AG20443 (cell line): ENCODE results near the gene CTSS.
A peak's percentile ranks its signal among the peaks of the same experiment; 100 is the strongest.
"Not testable (repeated sequence)": the region's sequence is repeated elsewhere in the genome, so short reads cannot be mapped to it uniquely, and the experiment has no call there.

Experiments used
- DNase-seq: peaks from one replicate; pipeline ENCODE4 v3.0.0; 2012; ENCODE audit warnings: low spot score, mixed read lengths

CTSS gene

DNA sequence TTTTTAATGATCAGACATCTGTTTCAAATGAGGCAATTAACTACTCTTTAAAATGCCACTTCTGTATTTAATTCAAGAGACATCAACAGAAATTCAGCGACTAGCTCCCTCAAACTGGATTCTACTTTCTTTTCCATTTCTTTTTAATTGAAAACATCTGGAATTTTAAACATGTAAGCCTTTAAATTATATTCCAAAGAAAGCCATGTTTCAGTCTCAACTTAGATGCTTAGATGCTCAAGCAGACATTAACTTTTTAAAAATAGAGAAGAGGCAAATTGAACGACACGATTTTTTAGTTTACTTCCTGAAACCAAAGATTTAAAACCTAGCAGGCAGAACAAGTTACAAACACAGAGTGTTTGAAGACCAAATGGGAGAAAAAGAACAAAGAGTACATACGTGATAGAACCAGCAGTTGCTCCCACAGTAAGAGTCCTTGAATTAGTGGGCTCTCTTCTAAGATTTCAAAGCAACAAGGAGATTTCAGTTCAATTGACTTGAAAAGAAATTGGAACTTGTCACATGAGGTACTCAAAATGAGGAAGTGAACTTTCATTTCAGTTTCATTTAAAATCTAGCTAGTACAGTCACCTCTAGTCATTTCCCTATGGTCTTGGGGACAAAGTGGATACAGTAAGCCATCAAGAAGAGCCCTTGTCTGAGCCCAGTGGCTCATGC lies at the start of gene CTSS:
TSS of gene CTSS (minus strand) at position 483 of the 681 bp plus-strand sequence. CDS start 1,015 bp downstream, outside the sequence.
- no peak for DNase-seq

DNA sequence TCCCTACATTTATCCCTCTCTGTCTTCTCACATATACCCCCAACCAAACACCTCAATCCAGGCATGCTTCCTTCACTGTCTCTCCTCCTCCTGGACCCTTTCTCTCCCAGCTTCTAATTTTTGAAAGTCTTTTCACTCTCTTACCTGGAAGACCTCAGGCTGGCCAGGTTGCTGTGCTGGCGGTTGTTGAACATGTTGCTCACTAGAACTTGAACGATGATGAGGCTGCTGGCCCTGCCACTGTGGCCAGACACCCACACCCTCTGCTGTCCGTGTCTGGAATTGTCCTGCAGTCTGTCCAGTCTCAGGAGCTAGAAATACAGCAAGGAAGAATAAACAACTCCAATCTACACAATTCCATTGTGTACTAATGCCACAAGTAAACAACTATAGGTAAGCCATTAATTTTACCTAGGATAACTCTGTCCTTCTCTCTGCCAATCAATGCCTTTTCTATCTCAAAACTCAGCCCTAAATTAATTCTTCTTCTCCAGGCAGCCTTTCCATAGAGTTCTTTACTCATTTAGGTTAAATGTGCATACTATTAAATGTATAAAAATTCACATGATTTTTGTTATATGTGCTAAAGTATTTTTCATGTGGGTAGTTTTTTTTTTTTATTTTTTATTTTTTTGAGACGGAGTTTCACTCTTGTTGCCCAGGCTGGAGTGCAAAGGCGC lies 47.6 kb upstream of the CTSS start:
- peak; percentile 83 for DNase-seq

DNA sequence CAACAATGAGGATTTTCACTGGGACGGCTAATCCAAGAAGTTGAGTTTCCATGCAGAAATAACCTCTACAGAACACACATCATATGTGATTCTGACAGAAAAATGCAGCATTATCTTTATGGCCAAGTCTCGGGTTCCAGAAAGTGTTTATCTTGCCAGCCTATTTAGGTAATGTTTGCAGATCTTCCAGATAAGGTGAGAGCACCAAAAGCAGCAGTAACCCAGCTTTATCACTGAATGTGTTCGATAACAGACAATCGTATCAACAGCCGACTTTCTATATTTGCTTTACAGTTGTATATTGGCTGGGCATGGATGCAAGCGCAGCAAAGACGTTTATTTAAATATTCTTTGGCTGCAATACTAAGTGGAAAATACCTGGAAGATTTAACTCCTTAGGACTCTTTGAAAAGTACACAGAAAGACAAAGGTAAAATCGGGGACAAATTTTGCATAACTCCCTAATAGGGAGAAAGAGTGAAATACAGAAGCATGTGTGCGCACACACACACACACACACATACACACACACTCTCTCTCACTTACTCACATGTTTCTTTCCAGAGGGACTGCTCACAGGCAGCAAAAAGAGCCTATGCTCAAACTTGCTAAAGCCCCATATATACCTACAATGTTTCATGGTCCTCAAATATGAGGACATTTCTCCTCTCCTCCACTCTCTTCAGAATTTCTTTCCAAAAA lies 45.5 kb upstream of the CTSS start:
- no peak for DNase-seq

DNA sequence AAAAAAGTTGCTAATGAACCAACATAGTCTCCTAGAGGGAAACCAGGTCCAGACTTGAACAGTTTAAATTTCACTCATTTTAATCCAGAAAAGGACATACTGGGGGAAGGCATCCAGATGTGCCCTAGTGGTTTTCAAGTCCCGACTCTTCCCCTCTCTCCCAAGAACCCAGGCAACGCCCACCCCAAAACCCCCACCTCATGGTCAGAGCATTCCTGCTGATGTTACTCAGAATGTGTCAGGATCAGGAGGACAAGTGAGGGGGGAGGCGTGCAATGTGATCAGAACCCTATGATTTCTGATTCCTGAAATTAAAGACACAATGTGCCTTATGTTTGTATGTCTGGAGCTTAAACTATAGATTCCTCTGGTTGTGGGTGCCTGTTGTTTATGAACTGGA lies 44.1 kb upstream of the CTSS start:
- DNase-seq = peak; percentile 84

DNA sequence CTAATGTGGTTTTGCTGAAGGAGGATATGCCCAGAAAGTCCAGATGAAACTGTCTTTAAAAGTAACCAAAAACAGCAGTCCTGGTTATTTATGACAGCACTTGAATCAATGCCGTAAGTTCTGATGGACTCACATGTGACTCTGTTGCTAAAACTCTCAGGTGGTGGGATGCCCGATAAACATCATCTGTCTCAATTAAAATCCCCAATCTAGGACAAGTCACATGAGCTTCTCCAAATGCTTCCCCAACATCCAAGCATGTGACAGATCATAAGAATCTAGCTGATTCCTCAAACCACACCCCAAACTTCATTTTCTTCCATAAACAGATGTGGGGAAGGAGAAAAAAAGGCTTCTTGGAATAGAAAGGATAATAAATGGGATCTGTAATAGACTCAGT lies 43.3 kb upstream of the CTSS start:
- DNase-seq = peak; percentile 37

DNA sequence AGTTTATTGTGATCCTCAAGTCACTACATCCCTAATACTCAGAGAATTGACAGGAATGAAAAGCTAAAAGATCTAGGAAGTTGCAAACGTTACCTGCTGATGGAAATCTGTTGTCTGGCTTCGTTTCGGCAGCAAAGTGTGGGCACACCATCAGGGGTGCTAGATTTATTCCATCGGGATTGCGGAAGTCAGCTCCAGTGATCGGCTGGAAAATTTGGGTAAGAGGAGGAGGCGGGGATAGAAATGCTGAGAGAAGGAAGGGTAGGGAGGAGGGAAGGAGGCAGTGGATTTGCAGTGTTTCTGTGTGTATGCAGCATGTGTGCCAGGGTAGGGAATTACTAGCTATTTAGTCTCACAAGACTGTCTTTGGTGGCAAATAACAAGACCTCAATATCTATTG lies 42.5 kb upstream of the CTSS start, which contains the start of gene CTSK:
TSS of gene CTSK (minus strand) at position 140 of the 400 bp plus-strand sequence. CDS start 1,455 bp downstream, outside the sequence.
- peak; percentile 58 for DNase-seq

DNA sequence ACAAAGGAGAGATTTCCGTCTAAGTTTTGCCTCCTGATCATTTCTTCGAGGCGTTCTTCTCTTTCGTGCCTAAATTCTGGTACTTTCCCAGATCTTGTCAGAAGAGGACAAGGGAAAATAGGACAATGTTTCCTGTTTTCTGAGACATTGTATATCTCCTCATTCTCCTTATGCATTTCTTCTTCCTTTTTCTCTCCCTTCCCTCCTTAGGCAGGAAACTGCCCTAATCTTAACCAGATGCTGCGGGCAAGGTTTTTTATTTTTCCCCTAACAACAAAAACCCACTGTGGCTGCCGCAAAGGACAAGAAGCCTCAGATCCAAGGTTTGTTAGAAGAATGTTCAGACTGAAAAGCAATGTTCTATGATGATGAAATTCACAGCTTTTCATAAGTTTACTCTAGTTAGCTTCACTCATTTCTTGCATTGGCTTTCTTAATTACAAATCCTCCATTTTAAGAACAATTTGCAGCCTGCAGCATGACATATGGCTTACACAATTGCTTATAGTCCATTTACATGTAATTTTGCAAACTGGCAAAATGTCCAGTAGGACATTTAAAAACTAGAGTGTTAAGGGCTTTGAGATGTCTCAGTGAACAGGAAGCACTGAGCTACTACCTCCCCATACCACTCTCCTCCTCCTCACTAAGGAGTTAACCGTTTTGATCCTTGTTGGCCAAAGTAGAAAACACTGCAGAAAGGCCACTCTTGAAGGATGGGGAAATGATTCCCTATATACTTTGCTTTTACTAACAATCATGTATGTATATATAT lies 41.9 kb upstream of the CTSS start:
- DNase-seq = peak; percentile 26

DNA sequence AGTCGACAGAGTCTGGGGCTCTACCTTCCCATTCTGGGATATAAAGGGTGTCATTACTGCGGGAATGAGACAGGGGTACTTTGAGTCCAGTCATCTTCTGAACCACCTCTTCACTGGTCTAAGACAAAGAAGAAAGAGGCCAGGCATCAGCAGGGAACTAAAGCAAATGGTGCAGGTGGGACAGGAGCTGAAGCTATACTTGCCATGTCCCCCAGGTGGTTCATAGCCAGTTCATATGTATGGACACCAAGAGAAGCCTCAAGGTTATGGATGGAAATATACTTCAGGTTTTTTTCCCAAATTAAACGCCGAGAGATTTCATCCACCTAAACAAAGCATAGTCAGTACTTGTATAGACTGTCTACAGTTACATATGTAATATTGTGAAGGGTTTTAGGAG lies 40.3 kb upstream of the CTSS start:
- DNase-seq = no peak

DNA sequence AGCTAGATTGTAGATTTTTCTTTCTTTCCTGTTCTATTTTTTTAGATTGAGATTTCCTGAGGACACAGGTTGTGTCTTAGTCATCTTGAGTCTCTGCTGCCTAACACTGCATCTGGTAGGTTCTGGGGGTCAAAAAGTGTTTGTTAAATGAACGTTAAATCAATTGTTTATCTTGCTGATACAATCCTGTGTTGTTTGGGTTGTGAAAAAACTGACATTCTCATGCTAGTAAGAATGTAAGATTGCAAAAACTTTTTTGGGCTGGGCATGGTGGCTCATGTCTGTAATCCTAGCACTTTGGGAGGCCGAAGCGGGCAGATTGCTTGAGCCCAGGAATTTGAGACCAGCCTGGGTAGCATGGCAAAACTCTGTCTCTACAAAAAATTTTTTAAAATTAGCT lies 39.1 kb upstream of the CTSS start:
- DNase-seq = no peak

DNA sequence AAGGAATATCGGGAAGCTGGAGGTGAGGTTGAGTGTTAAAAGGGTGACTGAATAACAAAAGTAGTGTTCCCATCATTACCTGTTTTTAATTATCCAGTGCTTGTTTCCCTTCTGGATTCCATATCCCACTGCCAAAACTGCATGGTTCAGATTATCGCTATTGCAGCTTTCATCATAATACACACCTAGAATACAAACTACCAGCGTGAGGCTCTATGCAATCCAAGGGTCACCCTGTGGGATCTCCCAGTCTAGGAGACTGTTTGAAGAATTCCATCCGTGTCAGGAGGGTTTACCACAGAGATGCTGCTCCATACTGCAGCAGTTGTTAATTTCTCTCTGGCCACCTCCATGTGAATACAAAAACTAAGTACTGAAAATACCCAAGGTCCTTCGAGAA lies 33.5 kb upstream of the CTSS start:
- no peak for DNase-seq

DNA sequence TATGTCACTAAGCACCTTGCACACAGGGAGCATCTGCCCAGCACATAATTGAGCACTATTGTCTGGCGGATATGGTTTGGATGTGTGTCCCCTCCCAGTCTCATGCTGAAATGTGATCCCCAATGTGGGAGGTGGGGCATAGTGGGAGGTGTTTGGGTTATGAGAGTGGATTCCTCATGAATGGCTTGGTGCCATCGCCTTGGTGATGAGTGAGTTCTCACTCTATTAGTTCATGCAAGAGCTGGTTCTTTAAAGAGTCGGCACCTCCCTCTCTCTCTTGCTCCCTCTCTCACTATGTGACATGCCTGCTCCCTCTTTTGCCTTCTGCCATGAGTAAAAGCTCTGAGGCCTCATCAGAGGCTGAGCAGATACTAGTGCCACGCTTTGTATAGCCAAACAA lies 32.9 kb upstream of the CTSS start:
- DNase-seq = no peak

DNA sequence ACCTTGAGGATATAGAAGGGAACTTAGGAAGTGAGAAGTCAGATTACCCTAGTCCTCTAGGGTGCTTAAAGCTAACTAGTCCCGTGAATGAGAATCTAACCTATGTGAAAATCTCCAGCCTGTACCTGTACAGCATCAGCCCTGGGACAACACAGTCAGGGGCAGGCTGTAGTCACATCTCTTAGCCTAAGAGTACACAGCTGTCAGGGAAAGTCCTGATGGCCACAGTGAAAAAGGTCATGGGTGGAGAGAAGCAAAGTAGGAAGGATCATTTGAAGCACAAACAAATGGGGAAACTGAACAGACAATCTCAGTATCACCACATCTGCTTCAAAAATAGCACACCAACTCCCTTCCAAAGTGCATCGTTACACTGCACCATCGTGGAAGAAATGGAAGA lies 30.8 kb upstream of the CTSS start:
- no peak for DNase-seq

DNA sequence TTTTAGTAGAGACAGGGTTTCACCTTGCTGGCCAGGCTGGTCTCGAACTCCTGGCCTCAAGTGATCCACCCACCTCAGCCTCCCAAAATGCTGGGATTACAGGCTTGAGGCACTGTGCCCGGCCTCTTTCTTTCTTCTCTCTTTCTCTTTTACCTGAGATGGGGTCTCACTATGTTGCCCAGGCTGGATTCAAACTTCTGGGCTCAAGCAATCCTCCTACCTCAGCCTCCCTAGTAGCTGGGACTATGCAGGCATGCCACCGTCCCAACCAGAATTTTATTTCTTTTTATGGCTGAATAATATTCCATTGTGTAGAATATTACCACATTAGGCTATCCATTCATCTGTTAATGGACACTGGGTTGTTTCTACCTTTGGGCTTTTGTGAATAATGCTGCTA lies 28.2 kb upstream of the CTSS start:
- not testable (repeated sequence) for DNase-seq

DNA sequence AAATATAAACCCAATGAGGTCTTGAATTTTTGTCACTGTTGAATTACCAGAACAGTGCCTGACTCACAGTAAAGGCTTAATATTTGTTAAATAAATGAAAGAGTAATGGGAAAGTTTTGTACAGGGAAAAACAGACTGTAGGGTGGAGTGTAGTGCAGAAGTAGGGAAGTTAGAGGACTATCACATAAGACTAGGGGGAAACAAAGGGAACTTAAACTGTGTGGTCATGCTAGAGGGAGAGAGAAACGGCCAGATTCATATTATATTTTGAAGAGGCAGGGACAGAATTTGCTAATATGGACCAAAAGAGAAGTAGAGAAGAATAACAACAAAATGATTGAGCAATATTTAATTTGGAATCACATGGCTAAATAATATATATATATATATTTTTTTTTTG lies 27.6 kb upstream of the CTSS start:
- DNase-seq = no peak

DNA sequence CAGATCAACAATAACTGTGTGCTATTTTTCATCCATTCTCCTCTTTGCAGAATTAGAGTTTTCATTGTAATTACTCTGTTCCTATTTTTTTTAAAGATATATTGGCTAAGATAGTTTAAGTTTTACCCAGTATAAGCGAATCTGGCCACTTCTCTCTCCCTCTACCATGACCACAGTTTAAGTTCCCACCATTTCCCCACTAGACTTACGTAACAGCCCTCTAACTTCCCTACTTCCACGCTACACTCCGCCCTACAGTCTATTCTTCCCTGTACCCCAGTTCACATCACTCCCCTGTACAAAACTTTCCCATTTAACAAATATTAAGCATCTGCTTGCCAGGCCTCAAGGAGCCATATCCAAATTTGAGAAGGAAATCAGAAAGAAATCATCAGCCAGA lies 26.0 kb upstream of the CTSS start:
- no peak for DNase-seq

DNA sequence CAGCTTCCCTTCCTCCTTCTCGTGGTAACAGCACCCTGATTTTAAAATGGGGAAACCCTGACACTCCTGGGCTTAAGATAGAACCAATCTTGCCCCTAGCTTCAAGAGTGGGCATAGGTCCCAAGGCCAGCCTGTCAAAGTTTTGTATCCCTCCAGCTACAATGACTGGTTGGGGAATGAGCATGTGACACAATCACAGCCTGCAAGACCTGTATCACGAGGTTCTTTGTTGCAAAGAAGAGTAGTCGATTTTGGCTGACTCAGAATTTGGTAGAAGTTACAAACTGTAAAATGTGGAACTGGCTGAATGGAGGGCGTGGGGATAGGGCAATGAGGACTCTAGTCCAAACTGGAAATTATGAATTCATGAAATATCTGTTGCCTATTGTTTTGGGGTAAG lies 23.8 kb upstream of the CTSS start:
- no peak for DNase-seq

DNA sequence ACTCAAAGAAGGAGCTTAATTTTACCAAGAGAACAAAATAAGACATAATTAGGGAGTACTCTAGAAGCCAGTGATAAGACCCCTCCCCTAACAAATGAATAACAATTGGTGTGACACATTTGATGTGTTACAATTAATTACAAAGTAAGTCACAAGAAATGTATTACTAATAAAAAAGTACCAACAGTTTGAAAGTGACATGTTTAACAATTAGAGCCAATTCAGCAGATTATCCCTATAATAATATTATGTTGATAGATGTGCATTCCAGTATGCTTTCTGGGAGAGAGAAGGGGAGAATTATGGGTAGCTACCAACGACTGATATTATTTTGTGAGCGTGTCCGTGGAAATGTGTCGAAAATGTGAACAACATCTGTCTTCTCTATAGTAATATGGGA lies 23.4 kb upstream of the CTSS start:
- no peak for DNase-seq

DNA sequence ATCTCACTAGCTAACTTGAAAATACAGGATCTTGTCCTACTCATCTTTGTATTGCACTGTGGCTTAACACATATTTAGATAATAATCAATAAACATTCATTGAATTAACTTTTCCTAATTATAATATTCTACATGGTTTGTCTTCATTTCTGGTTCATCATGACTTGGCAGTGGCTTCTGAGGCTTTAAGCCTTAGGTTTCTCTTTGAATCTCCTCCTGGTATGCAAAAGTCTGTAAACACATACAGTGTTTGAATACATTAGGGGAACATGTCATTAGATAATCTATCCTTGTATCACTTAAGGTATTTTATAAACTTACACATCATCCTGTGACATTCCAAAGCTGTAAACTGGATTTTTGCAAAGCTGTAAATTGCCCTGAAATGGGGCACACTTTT lies 21.9 kb upstream of the CTSS start:
- DNase-seq = no peak

DNA sequence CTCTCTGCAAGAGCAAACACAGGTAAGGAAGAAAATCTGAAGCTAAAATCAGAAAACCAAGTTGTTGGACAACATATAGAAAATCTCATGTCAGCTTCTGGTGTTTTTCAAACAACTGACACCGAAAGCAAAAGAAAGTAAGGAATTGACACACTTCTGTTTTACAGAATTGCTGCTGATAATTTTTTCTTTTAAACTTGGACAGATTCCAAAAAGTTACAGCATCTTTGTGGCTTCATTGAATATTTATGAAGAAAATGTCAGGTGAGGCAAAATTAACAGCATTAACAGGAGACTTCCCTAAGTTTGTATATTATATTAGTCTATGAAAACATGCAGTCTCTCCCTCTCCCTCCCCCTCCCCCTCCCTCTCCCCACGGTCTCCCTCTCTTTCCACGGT lies 14.9 kb upstream of the CTSS start:
- no peak for DNase-seq

DNA sequence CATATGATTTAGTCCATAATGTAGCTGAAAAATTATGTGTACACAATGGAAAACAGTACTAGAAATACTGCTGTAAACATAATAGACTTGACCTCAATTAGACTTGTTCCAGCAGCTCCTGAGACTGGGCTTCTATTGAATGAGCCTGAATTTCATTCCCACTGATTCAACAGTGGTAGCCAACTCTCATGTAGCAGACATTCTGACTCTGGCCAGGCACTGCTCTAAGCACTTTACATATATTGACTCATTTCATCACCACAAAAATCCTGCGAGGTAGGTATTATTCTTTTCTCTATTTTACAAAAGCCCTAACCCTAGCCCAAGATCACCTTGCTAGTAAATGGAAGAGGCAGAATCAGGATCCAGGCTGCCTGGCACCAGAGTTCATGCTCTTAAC lies 12.8 kb upstream of the CTSS start:
- no peak for DNase-seq

DNA sequence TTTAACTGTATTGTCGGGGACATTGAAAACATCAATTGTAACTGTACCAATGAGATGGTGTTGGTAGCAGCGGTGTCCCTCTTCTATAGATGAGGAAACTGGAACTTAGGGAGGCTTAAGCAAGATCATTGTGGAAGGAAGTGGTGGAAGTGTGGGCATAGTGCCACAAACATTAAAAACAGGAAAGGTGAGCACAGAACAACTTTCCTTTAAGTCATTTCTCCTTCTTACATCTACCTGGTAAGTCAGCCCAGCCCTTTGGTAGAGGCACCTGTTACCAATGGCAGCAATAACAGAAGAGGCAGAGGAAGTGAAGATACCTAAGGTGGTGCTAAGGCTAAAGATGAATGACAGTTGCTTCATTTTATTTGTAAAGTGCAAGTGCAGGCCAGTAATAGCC lies 12.0 kb upstream of the CTSS start:
- no peak for DNase-seq

DNA sequence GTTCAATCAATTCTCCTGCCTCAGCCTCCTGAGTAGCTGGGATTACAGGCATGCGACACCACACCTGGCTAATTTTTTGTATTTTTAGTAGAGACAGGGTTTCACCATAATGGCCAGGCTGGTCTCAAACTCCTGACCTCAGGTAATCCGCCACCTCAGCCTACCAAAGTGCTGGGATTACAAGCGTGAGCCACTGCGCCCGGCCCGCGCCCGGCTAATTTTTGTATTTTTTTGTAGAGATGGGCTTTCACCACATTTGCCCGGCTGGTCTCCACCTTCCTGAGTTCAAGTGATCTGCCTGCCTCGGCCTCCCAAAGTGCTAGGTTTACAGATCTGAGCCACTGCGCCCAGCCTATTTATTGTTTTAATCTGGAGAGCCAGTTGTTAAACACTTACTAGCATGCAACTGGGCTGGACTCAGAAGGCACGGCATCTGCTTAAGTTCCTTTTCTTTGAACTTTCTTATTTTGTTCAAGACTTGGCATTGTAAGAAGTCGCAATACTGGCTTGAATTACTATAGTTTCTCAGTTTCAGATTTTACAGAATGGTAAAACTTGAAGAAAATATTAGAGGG lies 10.4 kb upstream of the CTSS start:
- DNase-seq = not testable (repeated sequence)
